HG03103 (cell line): ENCODE data around the gene PNPLA6.

Experiments
- ATAC-seq: cut with Tn5 transposase; IDR thresholded peaks from one replicate; pipeline ENCODE4 v1.9.1; 2021; ENCODE audit warnings: low read depth; ENCODE audit not compliant: unreplicated experiment

Gene PNPLA6

GRCh38 chr19:7515110-7515644 is 20.3 kb upstream of the PNPLA6 start:
- ATAC-seq = no peak

- ATAC-seq = no peak
Measured at GRCh38 chr19:7515645-7516151, 19.8 kb upstream of the PNPLA6 start, which contains the start of gene ZNF358. TSS of gene ZNF358 (plus strand) at chr19:7516103. CDS start at chr19:7519243, 3,140 bp downstream.

- no peak for ATAC-seq
Measured at GRCh38 chr19:7516333-7516732, 19.2 kb upstream of the PNPLA6 start.

- no peak for ATAC-seq
Measured at GRCh38 chr19:7516878-7517277, 18.6 kb upstream of the PNPLA6 start.

GRCh38 chr19:7519361-7520130 is 16.0 kb upstream of the PNPLA6 start:
- ATAC-seq = no peak

GRCh38 chr19:7520131-7521051 is 15.1 kb upstream of the PNPLA6 start:
- no peak for ATAC-seq

GRCh38 chr19:7521551-7522071 is 13.9 kb upstream of the PNPLA6 start:
- no peak for ATAC-seq

- peak; percentile 76 for ATAC-seq
Measured at GRCh38 chr19:7522072-7522922, 13.2 kb upstream of the PNPLA6 start, which contains the start of gene MCOLN1. TSS of gene MCOLN1 (plus strand) at chr19:7522624. CDS start at chr19:7522751, 127 bp downstream.

GRCh38 chr19:7522923-7523667 is 12.4 kb upstream of the PNPLA6 start:
- ATAC-seq = no peak

- ATAC-seq = no peak
Measured at GRCh38 chr19:7524523-7524922, 11.0 kb upstream of the PNPLA6 start.

- no peak for ATAC-seq
Measured at GRCh38 chr19:7524992-7525739, 10.4 kb upstream of the PNPLA6 start.

GRCh38 chr19:7526059-7526929 is 9.2 kb upstream of the PNPLA6 start:
- ATAC-seq = no peak

GRCh38 chr19:7527516-7528191 is 7.9 kb upstream of the PNPLA6 start:
- no peak for ATAC-seq

GRCh38 chr19:7528192-7528519 is 7.4 kb upstream of the PNPLA6 start:
- ATAC-seq = no peak

- ATAC-seq = no peak
Measured at GRCh38 chr19:7528522-7529245, 6.8 kb upstream of the PNPLA6 start.

GRCh38 chr19:7529246-7529600 is 6.3 kb upstream of the PNPLA6 start:
- no peak for ATAC-seq
